ENCODE results near the gene ARHGDIG. TPM values are rescaled to one million over a fixed set of nuclear protein-coding genes. Genes with fewer than 3 reads are reported as not detected.

Gene ARHGDIG
- total RNA-seq, 2 experiments from 2014 or later = not detected

GRCh38 chr16:252366-253337 is 27.7 kb upstream of the ARHGDIG start:
- BruUV-seq (replicated peaks) = no TSS peak
- DNase-seq (ENCODE audit: low spot score) = no peak
- Histone ChIP-seq H3K4me1 (ENCODE audit: insufficient read depth, low read length, poor library complexity, severe bottlenecking) (no peaks in the 10 kb centered on the region), H3K9me2 (ENCODE audit: insufficient read depth, low read length) (no peaks in the 10 kb centered on the region), H2AFZ (ENCODE audit: low read length) (no peak overlapping the region), H3K79me2 (ENCODE audit: insufficient read depth, low read depth, low read length) (no peaks in the 10 kb centered on the region), H4K20me1 (ENCODE audit: insufficient read depth, low read length) (no peaks in the 10 kb centered on the region), H3K36me3 (ENCODE audit: insufficient read depth, low read length) (no peaks in the 10 kb centered on the region), H3K27ac (ENCODE audit: low read depth, low read length, poor library complexity, severe bottlenecking) (no peak overlapping the region), H3K4me2 (ENCODE audit: low read length) (no peak overlapping the region), H3K4me3 (ENCODE audit: low read depth, low read length, poor library complexity, severe bottlenecking) (no peak overlapping the region), H3K9me3 (ENCODE audit: low read length) (no peaks in the 10 kb centered on the region)
- POLR2A ChIA-PET = no interaction called here
- TF ChIP-seq EZH2phosphoT487 (IDR thresholded peaks at IDR 0.05; ENCODE audit: borderline replicate concordance, low read depth, low read length) = no peak
- TF ChIP-seq CTCF (conservative IDR thresholded peaks at IDR 0.05; ENCODE audit: low read length) = no peak
- intact Hi-C loops (cut with micrococcal nuclease; ENCODE audit: unreplicated experiment) = no loop called here
- CTCF ChIA-PET (ENCODE audit: unreplicated experiment) = no interaction called here

GRCh38 chr16:253833-254232 is 26.6 kb upstream of the ARHGDIG start:
- intact Hi-C loops (cut with micrococcal nuclease; ENCODE audit: unreplicated experiment) = no loop called here

More at GRCh38 chr16:253833-254232, 26.6 kb upstream of the ARHGDIG start:
- TF ChIP-seq CTCF (conservative IDR thresholded peaks at IDR 0.05; ENCODE audit: low read length) (no peak), EZH2phosphoT487 (IDR thresholded peaks at IDR 0.05; ENCODE audit: borderline replicate concordance, low read depth, low read length) (no peak)
- no peak overlapping the region for H2AFZ ChIP-seq (ENCODE audit: low read length)
- DNase-seq (ENCODE audit: low spot score) = no peak
- no peaks in the 10 kb centered on the region for H3K4me1 ChIP-seq (ENCODE audit: insufficient read depth, low read length, poor library complexity, severe bottlenecking)
- no peaks in the 10 kb centered on the region for H4K20me1 ChIP-seq (ENCODE audit: insufficient read depth, low read length)
- H3K36me3 ChIP-seq (ENCODE audit: insufficient read depth, low read length) = no peaks in the 10 kb centered on the region
- H3K4me3 ChIP-seq (ENCODE audit: low read depth, low read length, poor library complexity, severe bottlenecking) = no peak overlapping the region
- no TSS peak for BruUV-seq (replicated peaks)
- no peak overlapping the region for H3K27ac ChIP-seq (ENCODE audit: low read depth, low read length, poor library complexity, severe bottlenecking)
- ChIA-PET CTCF (ENCODE audit: unreplicated experiment) (interaction anchor here (0.6 kb wide), 1 partner anchor 162 kb away, joined by 4 read pairs; no protein-coding TSS in a partner anchor), POLR2A (no interaction called here)
- no peaks in the 10 kb centered on the region for H3K79me2 ChIP-seq (ENCODE audit: insufficient read depth, low read depth, low read length)
- H3K9me3 ChIP-seq (ENCODE audit: low read length) = no peaks in the 10 kb centered on the region
- H3K9me2 ChIP-seq (ENCODE audit: insufficient read depth, low read length) = no peaks in the 10 kb centered on the region
- no peak overlapping the region for H3K4me2 ChIP-seq (ENCODE audit: low read length)
